ENCODE measurements around the gene MVP.
"Not testable (repeated sequence)": the region's sequence is repeated elsewhere in the genome, so short reads cannot be mapped to it uniquely, and the experiment has no call there.

MVP gene

GRCh38 chr16:29844575-29845331 is 24.5 kb downstream of the MVP start:
- no peak for DNase-seq

- no peak for DNase-seq
These were observed 25.4 kb downstream of the MVP start for GRCh38 chr16:29845656-29846055.

- DNase-seq, result peak; percentile 88
These were observed 28.4 kb downstream of the MVP start for GRCh38 chr16:29848420-29849297.

GRCh38 chr16:29849505-29849904 is 29.2 kb downstream of the MVP start:
- DNase-seq, result no peak

GRCh38 chr16:29850998-29851397 is 30.7 kb downstream of the MVP start:
- DNase-seq, result no peak

- no peak for DNase-seq
These were observed 32.4 kb downstream of the MVP start for GRCh38 chr16:29852654-29853053.

GRCh38 chr16:29854520-29855100 is 34.3 kb downstream of the MVP start:
- no peak for DNase-seq

- no peak for DNase-seq
These were observed 37.0 kb downstream of the MVP start for GRCh38 chr16:29857133-29857760.

- DNase-seq, result no peak
These were observed 38.0 kb downstream of the MVP start for GRCh38 chr16:29858149-29858849.

GRCh38 chr16:29858974-29859373 is 38.7 kb downstream of the MVP start:
- no peak for DNase-seq

GRCh38 chr16:29860218-29860617 is 40.0 kb downstream of the MVP start:
- DNase-seq, result no peak

GRCh38 chr16:29862383-29862883 is 42.2 kb downstream of the MVP start:
- DNase-seq, result no peak

GRCh38 chr16:29862884-29863668 is 42.8 kb downstream of the MVP start, which contains the start of gene CDIPT:
CDIPT (minus strand) TSS chr16:29863226; CDS start chr16:29862857, 369 bp downstream.
- peak; percentile 97 for DNase-seq

- no peak for DNase-seq
These were observed 43.4 kb downstream of the MVP start for GRCh38 chr16:29863669-29863984.

- no peak for DNase-seq
These were observed 43.9 kb downstream of the MVP start for GRCh38 chr16:29864205-29864604.

- no peak for DNase-seq
These were observed 48.2 kb downstream of the MVP start for GRCh38 chr16:29868396-29869009.

- DNase-seq, result not testable (repeated sequence)
These were observed 48.8 kb downstream of the MVP start for GRCh38 chr16:29869067-29869466.

GRCh38 chr16:29871822-29872546 is 51.7 kb downstream of the MVP start:
- no peak for DNase-seq

- no peak for DNase-seq
These were observed 53.1 kb downstream of the MVP start for GRCh38 chr16:29873319-29873718.

GRCh38 chr16:29875206-29875605 is 54.9 kb downstream of the MVP start:
- no peak for DNase-seq
